OCI-LY7 (cell line): ENCODE data around the gene KRT72.

Experiments
- EZH2phosphoT487 ChIP-seq: fragments of 200-600 bp; sonication (generic); IDR thresholded peaks from 2 replicates; pipeline ENCODE4 v1.6.1; 2018; ENCODE audit warnings: low read depth, borderline replicate concordance, mild to moderate bottlenecking, mixed run types, antibody characterized with exemption, low read length, moderate library complexity, mixed read lengths
- TF ChIP-seq, protein P1 (sequence below): fragments of 200-600 bp; sonication (generic); conservative IDR thresholded peaks from 2 replicates; pipeline ENCODE4 v1.5.1; 2014; ENCODE audit warnings: mild to moderate bottlenecking, antibody characterized with exemption, low read length, moderate library complexity, mixed read lengths

DNA sequence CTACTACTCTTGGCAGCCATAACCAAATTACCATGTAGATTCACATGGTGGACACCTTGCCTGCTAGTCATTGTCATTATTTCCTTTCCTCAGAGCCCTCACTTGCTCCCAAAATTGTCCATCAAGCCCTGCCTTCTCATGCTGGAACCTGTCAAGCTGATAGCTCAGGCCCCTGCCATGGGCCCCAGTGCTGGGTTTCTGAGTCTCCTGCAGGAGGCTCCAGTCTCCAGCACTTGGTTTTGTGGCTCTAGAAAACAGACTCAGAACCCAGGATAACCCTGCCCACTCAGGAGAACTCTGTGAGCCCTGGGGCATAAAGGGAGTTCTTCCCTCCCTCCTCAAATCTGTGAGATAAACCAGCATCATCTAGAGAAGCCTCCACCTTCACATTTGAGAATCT, 59.1 kb downstream of the KRT72 start:
- TF ChIP-seq, protein P1, sequence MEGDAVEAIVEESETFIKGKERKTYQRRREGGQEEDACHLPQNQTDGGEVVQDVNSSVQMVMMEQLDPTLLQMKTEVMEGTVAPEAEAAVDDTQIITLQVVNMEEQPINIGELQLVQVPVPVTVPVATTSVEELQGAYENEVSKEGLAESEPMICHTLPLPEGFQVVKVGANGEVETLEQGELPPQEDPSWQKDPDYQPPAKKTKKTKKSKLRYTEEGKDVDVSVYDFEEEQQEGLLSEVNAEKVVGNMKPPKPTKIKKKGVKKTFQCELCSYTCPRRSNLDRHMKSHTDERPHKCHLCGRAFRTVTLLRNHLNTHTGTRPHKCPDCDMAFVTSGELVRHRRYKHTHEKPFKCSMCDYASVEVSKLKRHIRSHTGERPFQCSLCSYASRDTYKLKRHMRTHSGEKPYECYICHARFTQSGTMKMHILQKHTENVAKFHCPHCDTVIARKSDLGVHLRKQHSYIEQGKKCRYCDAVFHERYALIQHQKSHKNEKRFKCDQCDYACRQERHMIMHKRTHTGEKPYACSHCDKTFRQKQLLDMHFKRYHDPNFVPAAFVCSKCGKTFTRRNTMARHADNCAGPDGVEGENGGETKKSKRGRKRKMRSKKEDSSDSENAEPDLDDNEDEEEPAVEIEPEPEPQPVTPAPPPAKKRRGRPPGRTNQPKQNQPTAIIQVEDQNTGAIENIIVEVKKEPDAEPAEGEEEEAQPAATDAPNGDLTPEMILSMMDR: no peak
- no peak for TF ChIP-seq EZH2phosphoT487
